HG02943 (cell line): ENCODE data around the gene XNDC1N.
A peak's percentile ranks its signal among the peaks of the same experiment; 100 is the strongest.

Experiments used
- ATAC-seq: cut with Tn5 transposase; IDR thresholded peaks from one replicate; pipeline ENCODE4 v1.9.1; 2021; ENCODE audit warnings: mild to moderate bottlenecking, low read depth, moderate library complexity; ENCODE audit not compliant: unreplicated experiment

XNDC1N gene

DNA sequence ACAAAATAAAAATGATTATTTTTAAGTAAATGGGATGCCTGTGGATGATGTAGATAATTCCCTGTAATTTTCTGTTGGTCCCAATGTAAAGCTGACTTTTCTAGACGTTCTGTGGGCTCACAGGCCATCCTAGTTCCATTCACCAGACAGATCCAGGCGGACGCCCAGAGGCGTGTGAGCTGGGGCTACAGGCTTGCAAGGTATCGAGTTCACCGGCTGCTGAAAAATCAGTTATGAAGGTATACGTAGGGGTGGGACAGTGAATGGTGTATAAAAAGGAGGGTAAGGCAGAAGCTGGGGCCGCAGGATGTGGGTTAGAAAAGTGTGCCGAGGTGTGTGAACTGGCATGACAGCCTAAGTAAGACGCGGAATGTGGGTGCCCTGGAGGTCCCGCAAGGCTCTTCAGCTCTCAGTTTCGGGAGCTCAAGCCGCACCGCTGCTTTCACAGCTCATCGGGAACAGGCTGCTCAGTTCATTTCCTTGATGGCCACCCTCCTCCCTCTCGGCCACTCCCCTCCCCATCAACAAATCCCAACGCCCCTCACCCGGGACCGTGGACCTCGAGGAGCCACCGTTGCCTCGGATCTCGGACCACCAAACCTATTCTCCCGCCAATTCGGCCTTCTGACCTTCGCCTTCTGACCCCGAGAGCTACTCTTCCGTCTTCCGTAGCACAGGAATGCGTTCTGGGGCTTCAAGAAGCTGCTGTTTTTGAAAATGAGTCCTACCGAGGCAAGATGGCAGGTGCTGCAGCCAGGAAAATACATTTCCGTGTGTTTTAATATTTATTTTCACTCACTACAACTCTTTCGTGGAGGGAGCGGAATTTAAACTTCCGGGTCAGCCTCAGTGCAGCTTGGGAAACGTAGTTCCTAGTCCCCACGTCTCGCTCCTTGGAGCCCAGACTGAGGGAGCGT is at the start of gene XNDC1N:
Gene XNDC1N (minus strand): TSS at position 775 of the 917 bp plus-strand sequence. CDS start 5,241 bp downstream, outside the sequence.
- peak; percentile 64 for ATAC-seq

DNA sequence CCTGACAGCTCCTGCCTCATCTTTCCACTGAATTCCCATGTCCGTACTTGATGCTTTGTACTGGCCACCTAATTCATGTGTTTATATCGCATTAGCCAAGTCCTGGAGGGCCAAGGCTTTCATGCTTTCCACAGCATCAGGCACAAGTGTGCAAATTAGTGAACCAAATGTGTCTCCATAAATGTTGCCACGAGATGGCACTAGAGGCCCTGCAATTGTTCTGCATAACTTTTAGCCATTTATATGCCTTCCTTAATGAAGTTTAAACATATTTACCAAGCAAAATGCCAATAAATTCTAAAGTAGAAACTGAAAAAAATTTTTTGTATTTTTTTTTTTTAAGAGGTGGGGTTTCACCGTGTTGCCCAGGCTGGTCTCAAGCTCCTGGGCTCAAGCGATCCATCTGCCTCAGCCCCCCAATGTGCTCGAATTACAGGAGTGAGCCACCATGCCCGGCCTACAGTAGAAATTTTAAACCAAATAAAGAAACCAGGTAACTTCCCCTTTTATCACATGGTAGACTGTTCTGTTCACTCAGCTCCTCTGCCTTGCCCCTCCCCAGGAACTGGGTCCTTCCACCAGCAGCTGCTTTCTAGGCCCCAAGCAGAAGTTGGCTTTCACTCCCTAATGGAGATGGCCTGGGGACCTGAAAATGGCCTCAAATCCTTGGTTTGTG is 49.5 kb upstream of the XNDC1N start:
- no peak for ATAC-seq

DNA sequence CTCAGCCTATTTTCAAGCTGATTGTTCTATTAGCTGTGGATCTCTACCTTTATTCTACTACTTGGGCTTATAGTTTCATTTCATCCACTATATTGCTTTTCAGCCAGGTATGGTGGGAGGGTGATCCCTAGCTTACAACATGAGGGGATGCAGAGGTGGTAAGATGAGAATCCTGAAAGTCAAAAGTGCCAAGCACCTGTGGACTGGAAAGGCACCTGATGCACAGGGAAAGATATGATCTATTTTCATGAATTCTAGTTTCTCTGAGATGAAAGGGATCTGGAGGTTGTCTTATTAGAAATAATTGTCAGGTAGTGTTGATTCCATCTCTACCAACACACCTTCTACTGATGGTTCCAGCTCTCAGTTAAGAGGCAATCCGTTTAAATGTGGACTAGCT is 48.7 kb upstream of the XNDC1N start:
- no peak for ATAC-seq

GRCh38 chr11:71976551-71976950 is 48.2 kb upstream of the XNDC1N start:
- ATAC-seq: no peak

DNA sequence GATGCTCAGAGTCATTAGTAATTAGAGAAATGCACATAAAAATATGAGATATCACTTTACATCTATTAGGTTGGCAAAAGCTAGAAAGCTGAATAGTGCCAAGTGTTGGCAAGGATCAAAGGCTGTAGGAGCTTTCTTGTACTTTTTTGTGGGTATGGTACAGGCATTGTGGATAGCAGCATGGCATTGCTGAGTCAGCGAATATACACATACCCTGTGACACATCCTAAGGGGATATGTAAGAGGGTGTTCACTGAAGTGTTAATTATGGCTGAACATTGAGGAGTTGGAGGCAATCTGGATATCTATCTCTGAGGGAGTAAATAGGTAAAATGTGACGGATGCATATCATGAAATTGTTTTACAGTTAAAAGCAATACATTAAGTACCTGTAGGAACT is 43.3 kb upstream of the XNDC1N start:
- no peak for ATAC-seq

DNA sequence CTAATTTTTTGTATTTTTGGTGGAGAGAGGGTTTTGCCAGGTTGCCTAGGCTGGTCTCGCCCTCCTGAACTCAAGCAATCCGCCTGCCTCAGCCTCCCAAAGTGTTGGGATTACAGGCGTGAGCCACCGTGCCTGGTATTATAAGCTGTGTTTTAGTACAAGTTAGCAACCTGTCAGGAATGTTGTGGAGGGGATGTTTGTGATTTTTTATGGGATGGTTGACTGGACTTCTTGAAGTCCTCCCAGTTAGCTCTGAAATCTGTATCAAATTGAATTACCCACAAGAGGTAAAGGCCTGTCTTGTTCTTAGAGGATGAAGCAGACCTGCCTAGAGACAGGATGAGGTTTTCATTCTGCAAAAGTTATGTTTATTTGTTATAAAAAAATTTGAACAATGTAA is 36.2 kb upstream of the XNDC1N start:
- ATAC-seq: no peak

DNA sequence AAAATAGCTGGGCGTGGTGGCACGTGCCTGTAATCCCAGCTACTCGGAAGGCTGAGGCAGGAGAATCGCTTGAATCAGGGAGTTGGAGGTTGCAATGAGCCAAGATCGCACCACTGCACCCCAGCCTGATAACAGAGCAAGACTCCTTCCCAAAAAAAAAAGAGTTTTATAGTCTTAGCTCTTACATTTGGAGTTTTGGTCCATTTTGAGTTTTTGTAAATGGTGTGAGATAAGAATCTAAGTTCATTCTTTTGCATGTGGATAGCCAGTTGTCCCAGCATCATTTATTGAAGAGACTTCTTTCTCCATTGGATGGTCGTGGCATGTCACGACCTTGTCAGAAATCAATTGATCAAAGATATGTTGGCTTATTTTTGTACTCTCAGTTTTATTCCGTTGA is 35.1 kb upstream of the XNDC1N start:
- ATAC-seq: no peak

GRCh38 chr11:71962428-71963038 is 34.1 kb upstream of the XNDC1N start:
- ATAC-seq: no peak

DNA sequence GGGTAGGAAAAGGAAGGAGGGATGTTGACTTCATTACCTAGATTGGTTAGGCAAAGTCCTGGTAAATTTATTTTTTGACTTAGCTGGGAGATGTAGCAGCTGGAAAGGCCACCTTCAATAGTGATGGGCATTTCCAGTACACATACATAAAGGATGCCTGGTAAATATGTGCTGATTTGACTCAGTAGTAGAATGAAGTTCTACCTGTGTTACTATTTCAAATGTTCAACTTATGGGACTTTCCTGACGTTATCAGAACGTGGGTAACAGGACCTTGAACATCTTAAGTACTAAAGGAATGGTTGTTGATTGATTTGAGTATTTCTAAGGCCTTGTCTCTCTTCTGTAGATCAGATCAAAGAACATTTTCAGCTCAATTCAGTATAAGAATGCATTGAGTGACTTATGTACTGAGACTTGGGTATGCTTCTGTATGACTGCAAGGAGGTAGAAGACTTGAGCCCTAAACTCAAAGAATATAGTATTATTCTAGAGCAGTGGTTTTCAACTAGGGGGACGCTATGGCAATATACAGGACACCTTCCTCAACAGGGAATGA is 27.6 kb upstream of the XNDC1N start:
- ATAC-seq: no peak

DNA sequence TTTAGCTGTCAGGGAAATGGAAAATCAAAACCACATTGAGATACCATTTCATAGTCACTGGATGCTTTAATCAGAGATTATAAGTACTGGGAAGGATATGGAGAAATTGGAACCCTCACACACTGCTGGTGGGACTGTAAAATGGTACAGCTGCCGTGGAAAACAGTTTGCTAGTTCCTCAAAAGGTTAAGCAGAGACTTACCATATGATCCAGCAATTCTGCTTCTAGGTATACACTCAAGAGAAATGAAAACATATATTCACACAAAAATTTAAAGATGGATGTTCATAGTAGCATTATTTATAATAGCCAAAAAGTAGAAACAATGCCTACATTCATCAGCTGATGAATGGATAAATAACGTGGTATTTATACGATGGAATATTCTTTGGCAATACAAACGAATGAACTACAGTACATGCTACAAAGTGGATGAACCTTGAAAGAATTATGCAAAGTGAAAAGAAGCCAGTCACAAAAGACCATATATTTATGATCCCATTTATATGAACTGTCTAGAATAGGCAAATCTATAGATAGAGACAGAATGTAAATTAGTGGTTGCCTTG is 23.4 kb upstream of the XNDC1N start:
- no peak for ATAC-seq

GRCh38 chr11:71949034-71949433 is 20.6 kb upstream of the XNDC1N start:
- no peak for ATAC-seq

DNA sequence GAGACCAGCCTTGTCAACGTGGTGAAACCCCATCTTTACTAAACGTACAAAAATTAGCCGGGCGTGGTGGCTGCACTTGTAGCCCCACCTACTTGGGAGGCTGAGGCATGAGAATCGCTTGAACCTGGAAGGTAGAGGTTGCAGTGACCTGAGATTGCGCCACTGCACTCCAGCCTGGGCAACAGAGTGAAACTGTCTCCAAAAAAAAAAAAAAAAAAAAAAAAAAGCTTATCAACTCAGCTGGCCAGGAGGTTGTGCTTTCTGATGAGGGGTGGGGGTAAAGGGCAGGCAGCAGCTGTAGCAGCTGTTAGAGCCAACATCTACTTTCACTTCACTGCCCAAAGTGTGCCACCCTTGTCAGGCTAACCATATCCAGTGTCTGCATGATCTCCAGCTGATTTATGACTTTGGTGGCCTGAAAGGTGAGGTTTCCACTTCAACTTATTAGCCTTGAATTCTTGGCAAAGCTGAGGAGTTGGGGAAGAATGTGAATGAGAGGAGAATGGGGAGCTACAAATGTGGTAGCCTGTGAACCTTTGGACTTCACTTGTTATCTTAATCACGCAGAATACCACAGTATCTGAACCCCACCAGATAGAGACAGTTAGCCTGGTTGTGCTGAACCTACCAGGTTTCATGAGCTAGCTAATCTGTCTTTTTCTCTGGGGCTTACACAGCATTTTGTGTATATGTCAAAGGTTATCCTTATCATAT is 20.1 kb upstream of the XNDC1N start:
- no peak for ATAC-seq

- ATAC-seq: no peak
Measured at GRCh38 chr11:71947498-71947897, 19.1 kb upstream of the XNDC1N start.

GRCh38 chr11:71946144-71946571 is 17.8 kb upstream of the XNDC1N start:
- no peak for ATAC-seq

- no peak for ATAC-seq
Measured at GRCh38 chr11:71940561-71941219, 12.3 kb upstream of the XNDC1N start.

- no peak for ATAC-seq
Measured at GRCh38 chr11:71937826-71938225, 9.4 kb upstream of the XNDC1N start.

DNA sequence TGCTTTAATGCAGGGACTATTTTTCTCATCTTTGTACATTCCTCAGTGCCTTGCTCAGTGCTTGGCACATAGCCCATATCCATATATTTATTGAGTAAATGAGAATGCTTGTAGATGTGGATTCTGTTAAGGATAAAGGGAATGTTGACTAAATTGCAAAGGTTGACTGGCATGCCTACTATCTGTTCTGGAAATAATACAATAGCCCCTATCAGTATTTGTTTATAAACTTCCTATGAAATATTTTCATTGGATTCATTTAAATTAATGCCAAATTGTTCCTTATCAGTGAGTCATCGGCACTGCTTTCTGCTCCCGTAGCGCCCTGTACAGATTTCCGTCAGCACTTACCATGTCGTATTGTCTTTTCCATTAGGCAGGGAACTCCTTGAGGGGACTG is 8.4 kb upstream of the XNDC1N start:
- ATAC-seq: no peak

GRCh38 chr11:71935338-71935925 is 7.0 kb upstream of the XNDC1N start:
- ATAC-seq: no peak

GRCh38 chr11:71934213-71934612 is 5.8 kb upstream of the XNDC1N start:
- ATAC-seq: no peak
